Stimulated activated CD8-positive, alpha-beta memory T cell treated with anti-CD3 and anti-CD28 coated beads, Interleukin-7, amount 100 ng/mL, for 48 hours (primary cell): ENCODE results near the gene KDM5B.
"Not testable (repeated sequence)": the region's sequence is repeated elsewhere in the genome, so short reads cannot be mapped to it uniquely, and the experiment has no call there.

ENCODE experiments used
- DNase-seq, 2 donors: peaks; one replicate each; pipeline ENCODE4 v3.0.0-alpha.2; 2020; ENCODE audit warnings: low read depth in 1 of 2; ENCODE audit errors: extremely low read depth in 1 of 2

KDM5B gene

GRCh38 chr1:202807926-202808757 lies at the start of gene KDM5B:
Gene KDM5B (minus strand): TSS chr1:202808421. CDS start chr1:202808305, 116 bp downstream.
- DNase-seq, result peak; percentile 50 to 51

- no peak for DNase-seq
Measured at GRCh38 chr1:202857136-202857610, 49.0 kb upstream of the KDM5B start.

GRCh38 chr1:202856014-202856413 lies 47.8 kb upstream of the KDM5B start:
- no peak for DNase-seq

- no peak for DNase-seq
Measured at GRCh38 chr1:202854787-202855186, 46.6 kb upstream of the KDM5B start.

- peak in 1 of 2 donors; percentile 27 for DNase-seq
Measured at GRCh38 chr1:202852163-202852904, 44.1 kb upstream of the KDM5B start.

GRCh38 chr1:202850593-202851362 lies 42.6 kb upstream of the KDM5B start:
- DNase-seq, result no peak

GRCh38 chr1:202848191-202848542 lies 39.9 kb upstream of the KDM5B start:
- DNase-seq, result no peak

DNA sequence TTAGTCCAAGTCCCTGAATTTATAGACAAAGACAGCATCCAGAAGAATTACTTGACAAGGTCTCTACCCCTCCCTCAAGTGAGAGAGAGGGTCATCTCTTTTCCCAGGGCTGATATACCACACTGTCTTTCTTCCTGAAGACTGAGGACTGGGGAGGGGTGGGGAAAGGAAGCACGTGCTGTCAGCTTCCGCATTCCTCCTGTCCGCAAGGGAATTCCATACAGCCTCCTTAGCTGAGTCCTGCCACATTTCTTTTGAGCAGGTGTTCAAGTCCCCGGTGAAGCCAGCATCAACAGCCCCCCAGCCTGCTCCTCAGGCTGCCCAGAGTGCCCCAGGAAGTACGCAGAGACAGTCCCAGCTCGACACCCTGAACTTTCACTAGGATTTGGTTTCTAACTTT lies 36.7 kb upstream of the KDM5B start:
- no peak for DNase-seq

DNA sequence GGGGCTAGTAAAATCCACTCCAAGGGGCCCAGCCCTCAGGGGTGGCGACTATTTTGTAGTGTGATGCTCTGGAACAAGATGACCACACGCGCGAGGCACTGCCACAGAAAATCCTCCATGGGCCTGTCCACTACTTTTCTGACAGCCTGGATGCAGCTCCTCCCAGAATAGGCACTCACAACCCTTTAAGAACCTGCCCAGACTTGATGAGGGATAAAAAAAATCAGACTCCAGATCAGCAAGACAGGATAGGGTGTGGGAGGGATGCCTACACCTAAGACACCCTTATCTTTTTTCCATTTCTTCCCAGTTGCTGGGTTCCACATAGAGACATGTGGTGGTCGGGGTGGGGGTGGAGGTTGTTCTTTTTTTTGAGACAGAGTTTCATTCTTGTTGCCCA lies 36.0 kb upstream of the KDM5B start:
- DNase-seq, result no peak

DNA sequence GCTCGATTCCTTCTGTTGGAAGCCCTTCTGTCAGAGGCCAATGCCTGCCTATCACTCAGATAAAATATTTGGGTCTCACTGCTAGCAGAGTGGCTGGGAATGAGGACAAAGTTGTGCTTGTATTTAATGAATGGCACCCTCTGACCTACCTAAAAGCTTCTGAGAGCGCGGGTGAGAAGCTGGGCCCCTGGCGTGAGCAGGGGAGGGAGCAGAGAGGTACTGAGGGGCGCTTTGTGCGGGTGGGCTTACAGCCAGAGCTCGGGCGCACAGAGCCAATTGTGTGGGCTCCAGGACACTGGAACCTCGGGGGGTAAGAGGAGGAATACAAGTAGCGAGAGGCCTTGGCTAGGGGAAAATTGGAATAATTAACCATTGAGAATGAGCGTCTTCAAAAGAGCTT lies 34.9 kb upstream of the KDM5B start:
- DNase-seq, result no peak

GRCh38 chr1:202837746-202838262 lies 29.6 kb upstream of the KDM5B start:
- no peak for DNase-seq

GRCh38 chr1:202836623-202837403 lies 28.6 kb upstream of the KDM5B start:
- DNase-seq, result no peak

- DNase-seq, result peak in 1 of 2 donors; percentile 10
Measured at GRCh38 chr1:202835548-202836072, 27.4 kb upstream of the KDM5B start.

DNA sequence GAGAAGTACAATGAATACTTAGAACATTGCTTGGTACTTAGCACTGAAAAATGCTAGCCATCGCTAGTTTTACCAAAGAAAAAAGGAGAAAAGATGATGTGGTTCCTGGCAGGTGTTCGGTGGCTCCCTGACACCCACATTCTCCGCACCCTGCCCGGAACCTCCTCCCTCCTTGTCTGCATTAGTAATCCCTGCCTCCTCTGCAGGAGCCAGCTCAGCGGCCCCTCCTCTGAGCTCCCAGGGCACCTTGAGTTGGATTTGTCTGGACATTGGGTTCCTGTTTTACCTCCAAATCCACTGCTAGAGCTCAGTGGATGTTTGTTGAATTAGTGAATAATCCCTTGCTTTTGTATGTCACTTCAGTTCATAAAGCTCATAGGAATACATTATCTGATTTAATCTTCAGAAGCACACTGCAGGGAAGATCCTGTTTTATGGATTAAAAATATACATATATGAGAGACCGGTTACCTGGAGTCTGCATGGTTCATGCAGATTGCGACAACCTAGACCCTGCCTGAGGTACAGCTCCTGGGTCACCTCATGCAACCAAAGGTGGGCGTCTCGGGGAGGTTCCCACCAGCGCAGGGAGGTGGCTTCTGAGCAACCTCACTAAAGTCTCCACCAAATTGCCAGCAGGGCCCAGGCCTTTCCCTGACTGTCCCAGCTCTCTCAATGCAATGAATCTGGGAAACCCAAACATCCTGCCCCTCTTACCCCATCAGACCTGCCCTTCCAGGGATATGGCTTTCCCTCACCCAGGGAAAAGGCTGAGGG lies 26.7 kb upstream of the KDM5B start:
- DNase-seq, result peak in 1 of 2 donors; percentile 9

GRCh38 chr1:202831906-202832305 lies 23.7 kb upstream of the KDM5B start:
- DNase-seq, result no peak

GRCh38 chr1:202829223-202829622 lies 21.0 kb upstream of the KDM5B start:
- DNase-seq, result not testable (repeated sequence)

GRCh38 chr1:202825748-202826147 lies 17.5 kb upstream of the KDM5B start:
- DNase-seq, result no peak

DNA sequence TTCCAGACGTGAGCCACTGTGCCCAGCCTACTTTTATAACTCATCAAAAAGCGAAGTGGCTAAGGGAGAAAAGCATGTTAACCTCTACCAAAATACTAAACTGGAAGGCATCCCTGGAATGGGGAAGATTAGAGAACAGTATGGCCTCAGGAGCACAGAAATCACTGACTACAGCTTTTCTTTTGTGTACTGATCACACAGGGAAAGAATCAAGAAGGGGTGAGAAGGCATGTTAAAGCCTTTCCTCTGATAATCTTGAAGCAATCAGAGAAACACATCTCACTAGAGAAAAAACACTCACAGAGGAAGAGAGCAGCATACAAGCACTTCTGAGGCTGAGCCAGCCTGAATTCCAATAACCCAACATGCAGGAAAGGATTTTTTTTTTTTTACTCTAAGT lies 13.2 kb upstream of the KDM5B start:
- no peak for DNase-seq

DNA sequence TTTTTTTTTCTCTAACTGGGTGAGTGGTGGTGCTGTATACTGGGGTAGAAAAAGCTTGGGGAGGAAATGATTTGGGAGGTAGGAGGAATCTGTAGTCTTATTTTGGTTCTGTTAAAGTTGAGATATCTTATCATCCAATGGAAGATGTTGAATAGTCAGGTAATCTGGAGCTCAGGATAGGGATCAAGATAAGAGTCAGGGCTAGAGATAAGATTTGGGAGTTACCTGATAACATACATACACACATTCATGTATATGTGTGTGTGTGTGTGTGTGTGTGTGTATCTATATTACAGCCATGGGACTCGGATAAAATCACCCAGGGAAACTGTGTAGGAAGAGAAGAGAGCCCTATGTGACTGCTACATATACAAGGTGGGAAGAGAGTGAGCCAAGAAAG lies 10.6 kb upstream of the KDM5B start:
- DNase-seq, result no peak
